ENCODE results near the gene GNAI3.

Gene GNAI3

GRCh38 chr1:109617291-109617801 is 68.9 kb downstream of the GNAI3 start:
- no peak overlapping the region for H3K4me3 ChIP-seq (ENCODE audit: low read depth, low read length)
- in situ Hi-C loops (cut with HindIII; ENCODE audit: low sequenced_read_pairs): no loop called here
- TF ChIP-seq CTCF (IDR thresholded peaks at IDR 0.05; ENCODE audit: low read depth, low read length, missing control alignments): no peak
- peak; percentile 72 for DNase-seq (ENCODE audit: low read depth)

- no peak for TF ChIP-seq CTCF (IDR thresholded peaks at IDR 0.05; ENCODE audit: low read depth, low read length, missing control alignments)
- in situ Hi-C loops (cut with HindIII; ENCODE audit: low sequenced_read_pairs): no loop called here
Observed at GRCh38 chr1:109618661-109619575, 70.5 kb downstream of the GNAI3 start.

GRCh38 chr1:109619576-109620400 is 71.4 kb downstream of the GNAI3 start, which contains the start of the genes AMPD2 and GNAT2:
AMPD2 (plus strand) TSS chr1:109619837; CDS start chr1:109621176, 1,339 bp downstream.
GNAT2 (minus strand) TSS chr1:109619616; CDS start chr1:109612870, 6,746 bp downstream.
- in situ Hi-C loops (cut with HindIII; ENCODE audit: low sequenced_read_pairs): no loop called here
- peak within 1 kb of the TSS; percentile 91 for H3K4me3 ChIP-seq (ENCODE audit: low read depth, low read length)
- DNase-seq (ENCODE audit: low read depth): peak; percentile 41
- no peak for TF ChIP-seq CTCF (IDR thresholded peaks at IDR 0.05; ENCODE audit: low read depth, low read length, missing control alignments)

More at GRCh38 chr1:109618661-109619575, 70.5 kb downstream of the GNAI3 start:
- peak overlapping the region; percentile 91 for H3K4me3 ChIP-seq (ENCODE audit: low read depth, low read length)
- no peak for DNase-seq (ENCODE audit: low read depth)

- in situ Hi-C loops (cut with HindIII; ENCODE audit: low sequenced_read_pairs): no loop called here
- DNase-seq (ENCODE audit: low read depth): no peak
- no peak for TF ChIP-seq CTCF (IDR thresholded peaks at IDR 0.05; ENCODE audit: low read depth, low read length, missing control alignments)
- peak overlapping the region; percentile 91 for H3K4me3 ChIP-seq (ENCODE audit: low read depth, low read length)
Observed at GRCh38 chr1:109620401-109620791, 72.0 kb downstream of the GNAI3 start.

GRCh38 chr1:109620841-109621286 is 72.4 kb downstream of the GNAI3 start:
- in situ Hi-C loops (cut with HindIII; ENCODE audit: low sequenced_read_pairs): no loop called here

More at GRCh38 chr1:109620841-109621286, 72.4 kb downstream of the GNAI3 start:
- peak; percentile 72 for DNase-seq (ENCODE audit: low read depth)
- peak overlapping the region; percentile 91 for H3K4me3 ChIP-seq (ENCODE audit: low read depth, low read length)
- no peak for TF ChIP-seq CTCF (IDR thresholded peaks at IDR 0.05; ENCODE audit: low read depth, low read length, missing control alignments)
